ENCODE measurements around the gene LAPTM5.
"Not testable (repeated sequence)": the region's sequence is repeated elsewhere in the genome, so short reads cannot be mapped to it uniquely, and the experiment has no call there.

Gene LAPTM5

GRCh38 chr1:30692201-30692947 lies 65.2 kb downstream of the LAPTM5 start:
- CTCF ChIA-PET, result interaction anchor here (0.7 kb wide), 1 partner anchor 126 kb away, joined by 3 read pairs; no protein-coding TSS in a partner anchor
- no peak for DNase-seq (ENCODE audit: extremely low spot score)
- POLR2A ChIA-PET, result no interaction called here
- TF ChIP-seq SUZ12 (IDR thresholded peaks at IDR 0.05), result no peak
- no peak for TF ChIP-seq FOXM1 (IDR thresholded peaks at IDR 0.05; ENCODE audit: borderline replicate concordance)
- TF ChIP-seq PKNOX1 (IDR thresholded peaks at IDR 0.05), result no peak
- TF ChIP-seq CTBP1 (IDR thresholded peaks at IDR 0.05; ENCODE audit: borderline replicate concordance), result no peak
- no peak for TF ChIP-seq ARNT (IDR thresholded peaks at IDR 0.05)
- no peak for TF ChIP-seq SP1 (IDR thresholded peaks at IDR 0.05)
- no peak for TF ChIP-seq ELF4 (IDR thresholded peaks at IDR 0.05)

GRCh38 chr1:30691480-30691879 lies 66.1 kb downstream of the LAPTM5 start:
- no peak for DNase-seq (ENCODE audit: extremely low spot score)
- TF ChIP-seq CTBP1 (IDR thresholded peaks at IDR 0.05; ENCODE audit: borderline replicate concordance), result no peak
- TF ChIP-seq SP1 (IDR thresholded peaks at IDR 0.05), result no peak
- no peak for TF ChIP-seq FOXA1 (IDR thresholded peaks at IDR 0.05)
- TF ChIP-seq PKNOX1 (IDR thresholded peaks at IDR 0.05), result no peak
- no peak for TF ChIP-seq LEF1 (IDR thresholded peaks at IDR 0.05; ENCODE audit: borderline replicate concordance)
- no peak for TF ChIP-seq ELF4 (IDR thresholded peaks at IDR 0.05)
- no peak for TF ChIP-seq TARDBP (IDR thresholded peaks at IDR 0.05)
- TF ChIP-seq NFRKB (IDR thresholded peaks at IDR 0.05), result no peak
- no peak for TF ChIP-seq FOXK2 (IDR thresholded peaks at IDR 0.05)
- no peak for TF ChIP-seq L3MBTL2 (conservative IDR thresholded peaks at IDR 0.05)
- TF ChIP-seq ARNT (IDR thresholded peaks at IDR 0.05), result no peak
- POLR2A ChIA-PET, result no interaction called here
- CTCF ChIA-PET, result no interaction called here

DNA sequence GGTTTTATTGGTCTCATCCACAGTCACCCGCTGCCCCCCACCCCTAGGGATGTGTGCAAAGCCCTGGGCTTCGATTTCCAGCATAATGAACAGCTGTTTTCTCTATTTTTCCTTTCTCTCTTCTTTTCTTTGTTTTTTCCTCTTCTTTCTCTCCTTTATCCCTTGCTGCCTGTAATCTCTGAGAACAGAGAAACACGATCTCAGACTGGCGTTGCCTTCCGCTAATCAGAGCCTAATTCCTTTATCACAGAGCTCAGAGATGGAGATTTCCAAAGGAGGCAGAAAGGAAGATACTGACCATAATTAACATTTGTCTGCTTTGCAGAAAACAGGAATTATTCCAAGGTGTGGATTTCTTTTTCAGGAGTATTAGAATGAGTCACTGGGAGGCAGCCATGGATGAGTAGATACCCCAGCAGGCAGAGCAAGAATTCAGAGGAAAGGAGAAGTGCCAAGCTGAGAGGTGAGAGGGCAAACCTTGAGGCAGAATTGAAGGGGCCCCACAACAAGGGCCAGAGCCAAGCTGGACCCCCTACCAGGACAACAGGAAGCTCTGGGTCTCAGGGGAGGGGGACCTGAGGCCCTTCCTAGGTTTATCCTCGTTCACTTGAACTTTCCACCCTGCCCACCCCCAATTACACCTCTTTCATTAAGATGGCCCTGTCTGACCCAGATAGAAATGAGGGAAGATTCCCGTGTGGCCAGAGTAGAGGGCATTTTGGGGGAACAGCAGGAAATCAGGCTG lies 67.5 kb downstream of the LAPTM5 start:
- ChIA-PET CTCF (no interaction called here), POLR2A (no interaction called here)
- no peak for DNase-seq (ENCODE audit: extremely low spot score)
- TF ChIP-seq ELF4 (IDR thresholded peaks at IDR 0.05) (no peak), ZNF384 (IDR thresholded peaks at IDR 0.05) (no peak), FOXM1 (IDR thresholded peaks at IDR 0.05; ENCODE audit: borderline replicate concordance) (no peak), FOXK2 (IDR thresholded peaks at IDR 0.05) (no peak), LEF1 (IDR thresholded peaks at IDR 0.05; ENCODE audit: borderline replicate concordance) (no peak), CTBP1 (IDR thresholded peaks at IDR 0.05; ENCODE audit: borderline replicate concordance) (no peak), NFRKB (IDR thresholded peaks at IDR 0.05) (no peak)

DNA sequence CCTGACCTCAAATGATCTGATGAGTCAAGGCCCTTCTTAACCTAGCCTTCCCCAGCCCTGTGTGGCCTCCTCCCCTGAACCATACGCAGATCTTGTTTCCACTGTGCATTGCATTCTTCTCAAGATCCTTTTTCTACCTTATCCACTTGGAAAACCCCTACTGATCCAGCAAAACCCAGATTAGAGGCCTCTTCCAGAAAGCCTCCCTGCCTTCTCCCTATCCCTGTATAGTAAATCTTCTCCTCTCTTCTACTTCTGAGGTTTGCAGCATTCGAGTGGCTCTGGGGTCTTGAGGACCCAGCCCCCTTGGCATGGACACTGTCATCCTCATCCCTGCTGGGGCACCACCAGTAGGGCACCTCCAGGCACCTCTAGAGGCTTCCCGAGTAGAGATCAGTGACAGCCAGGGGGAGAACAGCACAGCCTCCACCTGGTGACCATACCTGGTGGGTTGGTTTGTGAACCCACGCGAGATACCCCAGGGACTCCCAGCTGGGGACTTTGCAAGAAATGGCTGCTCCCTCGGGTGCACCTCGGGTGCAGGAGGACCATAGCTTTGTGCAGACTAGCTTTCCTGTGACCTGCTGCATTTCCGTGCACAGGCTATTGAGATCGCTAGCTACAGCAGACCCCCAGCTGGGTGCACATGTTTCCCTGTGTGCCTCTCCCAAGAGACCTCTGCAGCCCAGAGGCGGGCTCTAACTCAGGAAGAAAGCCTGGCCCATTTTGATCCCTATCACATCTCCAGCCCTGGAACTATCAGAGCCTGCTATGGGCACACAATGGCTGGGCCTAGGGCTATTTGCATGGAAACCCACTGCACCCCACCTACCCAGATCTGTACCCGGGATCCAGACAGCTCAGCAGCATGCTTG lies 68.4 kb downstream of the LAPTM5 start:
- no peak for DNase-seq (ENCODE audit: extremely low spot score)
- CTCF ChIA-PET, result no interaction called here
- TF ChIP-seq TARDBP (IDR thresholded peaks at IDR 0.05) (no peak), NFRKB (IDR thresholded peaks at IDR 0.05) (no peak), SP1 (IDR thresholded peaks at IDR 0.05) (no peak), FOXM1 (IDR thresholded peaks at IDR 0.05; ENCODE audit: borderline replicate concordance) (no peak), SUZ12 (IDR thresholded peaks at IDR 0.05) (no peak), ZNF384 (IDR thresholded peaks at IDR 0.05) (no peak), ARNT (IDR thresholded peaks at IDR 0.05) (no peak), FOXA1 (IDR thresholded peaks at IDR 0.05) (no peak), PKNOX1 (IDR thresholded peaks at IDR 0.05) (no peak), LEF1 (IDR thresholded peaks at IDR 0.05; ENCODE audit: borderline replicate concordance) (no peak), HDGF (IDR thresholded peaks at IDR 0.05; ENCODE audit: borderline replicate concordance) (no peak), FOXK2 (IDR thresholded peaks at IDR 0.05) (no peak), ELF4 (IDR thresholded peaks at IDR 0.05) (no peak), L3MBTL2 (conservative IDR thresholded peaks at IDR 0.05) (no peak)
- POLR2A ChIA-PET, result no interaction called here

GRCh38 chr1:30688516-30688915 lies 69.1 kb downstream of the LAPTM5 start:
- CTCF ChIA-PET, POLR2A ChIA-PET: not testable (repeated sequence)

DNA sequence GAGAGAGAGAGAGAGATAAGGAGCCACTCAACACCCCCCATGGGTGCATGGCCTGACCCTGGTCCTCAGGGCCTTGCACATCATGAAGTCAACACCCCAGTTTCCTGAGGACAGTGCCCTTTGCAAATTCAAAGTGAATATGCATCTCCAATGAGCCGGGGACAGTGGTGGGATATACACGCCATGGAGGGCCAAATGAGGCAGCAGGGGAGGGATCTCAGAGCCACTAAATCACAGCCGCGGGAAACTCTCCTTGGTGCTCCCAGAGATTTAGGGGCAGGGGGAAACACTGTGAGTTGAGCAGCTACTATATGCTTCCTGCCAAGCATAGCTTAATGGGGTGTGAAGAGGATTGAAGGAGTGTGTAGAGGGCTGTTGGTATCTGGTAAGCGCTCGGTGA lies 69.7 kb downstream of the LAPTM5 start:
- no peak for TF ChIP-seq BHLHE40 (IDR thresholded peaks at IDR 0.05; ENCODE audit: borderline replicate concordance)
- no peak for TF ChIP-seq TARDBP (IDR thresholded peaks at IDR 0.05)
- no peak for TF ChIP-seq SP1 (IDR thresholded peaks at IDR 0.05)
- TF ChIP-seq LEF1 (IDR thresholded peaks at IDR 0.05; ENCODE audit: borderline replicate concordance), result no peak
- no peak for TF ChIP-seq FOXM1 (IDR thresholded peaks at IDR 0.05; ENCODE audit: borderline replicate concordance)
- TF ChIP-seq ARNT (IDR thresholded peaks at IDR 0.05), result no peak
- TF ChIP-seq SUZ12 (IDR thresholded peaks at IDR 0.05), result no peak
- no peak for TF ChIP-seq PKNOX1 (IDR thresholded peaks at IDR 0.05)
- TF ChIP-seq FOXK2 (IDR thresholded peaks at IDR 0.05), result no peak
- no peak for TF ChIP-seq L3MBTL2 (conservative IDR thresholded peaks at IDR 0.05)
- TF ChIP-seq NFRKB (IDR thresholded peaks at IDR 0.05), result no peak
- no peak for TF ChIP-seq CTBP1 (IDR thresholded peaks at IDR 0.05; ENCODE audit: borderline replicate concordance)
- no peak for TF ChIP-seq ELF4 (IDR thresholded peaks at IDR 0.05)
- TF ChIP-seq FOXA1 (IDR thresholded peaks at IDR 0.05), result no peak
- TF ChIP-seq ZNF384 (IDR thresholded peaks at IDR 0.05), result no peak
- TF ChIP-seq HDGF (IDR thresholded peaks at IDR 0.05; ENCODE audit: borderline replicate concordance), result no peak
- POLR2A ChIA-PET, result no interaction called here
- CTCF ChIA-PET, result no interaction called here
- DNase-seq (ENCODE audit: extremely low spot score), result no peak

More at GRCh38 chr1:30688516-30688915, 69.1 kb downstream of the LAPTM5 start:
- not testable (repeated sequence) for DNase-seq (ENCODE audit: extremely low spot score)

All from HEK293T (cell line).